IPS DF 6.9 (cell line): Measurements from ENCODE around the gene MLXIPL.
"Not testable (repeated sequence)": the region's sequence is repeated elsewhere in the genome, so short reads cannot be mapped to it uniquely, and the experiment has no call there.

ENCODE experiments used
- DNase-seq: peaks from one replicate; pipeline ENCODE4 v3.0.0-alpha.2; 2013; ENCODE audit warnings: low read depth, low spot score
- H3K27ac ChIP-seq: one replicate; pipeline ENCODE4 v1.5.1; 2013; ENCODE audit warnings: low read length, control low read depth
- H3K27me3 ChIP-seq: 2 replicates; pipeline ENCODE4 v1.6.1; 2013; ENCODE audit warnings: mild to moderate bottlenecking, low read length; ENCODE audit not compliant: control insufficient read depth, insufficient read depth
- H3K36me3 ChIP-seq: 2 replicates; pipeline ENCODE4 v1.6.1; 2013; ENCODE audit warnings: low read length; ENCODE audit not compliant: control insufficient read depth, insufficient read depth
- H3K4me1 ChIP-seq: 2 replicates; pipeline ENCODE4 v1.6.1; 2013; ENCODE audit warnings: low read length; ENCODE audit not compliant: control insufficient read depth, insufficient read depth
- H3K4me3 ChIP-seq: 2 replicates; pipeline ENCODE4 v1.5.1; 2013; ENCODE audit warnings: mild to moderate bottlenecking, low read length
- H3K9me3 ChIP-seq: 2 replicates; pipeline ENCODE4 v1.6.1; 2013; ENCODE audit warnings: low read length, inconsistent platforms; ENCODE audit not compliant: control insufficient read depth, insufficient read depth
- WGBS: extraction: QIAGEN DNeasy Blood & Tissue Kit; methylation state at CpG from one replicate; pipeline ENCODE4 v1.1.7; 2013; ENCODE audit warnings: mixed read lengths, missing lambda C conversion rate; ENCODE audit not compliant: insufficient read length, insufficient coverage; 5-methylcytosine and 5-hydroxymethylcytosine counted together

MLXIPL gene

DNA sequence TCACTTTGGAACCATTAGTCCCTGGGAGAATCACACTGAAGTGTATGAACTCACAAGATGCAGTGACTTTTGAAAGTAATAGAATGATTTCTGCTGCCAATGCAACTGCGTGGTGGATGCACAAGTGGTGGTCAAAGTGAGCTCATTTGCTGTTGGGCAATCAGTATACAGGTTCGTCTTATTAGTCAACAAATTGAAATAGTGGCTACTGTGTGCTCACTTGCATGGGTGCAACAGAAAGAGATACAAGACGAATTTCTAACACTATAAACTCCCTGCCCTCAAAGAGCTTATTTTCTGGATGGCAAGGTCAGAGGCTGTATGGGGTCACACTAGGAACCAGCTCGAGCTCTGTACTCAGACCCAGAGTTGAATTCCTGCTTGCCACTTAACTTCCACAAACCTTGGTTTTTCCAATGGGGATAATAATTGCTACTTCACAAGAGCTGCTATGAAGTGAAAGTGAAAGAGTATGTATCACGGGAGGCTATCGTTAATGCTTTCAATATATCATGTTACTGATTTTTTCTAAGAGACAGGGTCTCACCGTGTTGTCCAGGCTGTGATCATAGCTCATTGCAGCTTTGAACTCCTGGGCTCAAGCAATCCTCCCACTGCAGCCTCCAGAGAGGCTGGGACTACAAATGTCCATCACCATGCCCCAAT is 58.5 kb downstream of the MLXIPL start:
- no peak for DNase-seq
- H3K4me3 ChIP-seq = no peak overlapping the region
- no peaks in the 10 kb centered on the region for H3K9me3 ChIP-seq
- peaks cover 1% of the 10 kb centered on the region; the same call in 1 of the 2 replicates for H3K4me1 ChIP-seq
- H3K27ac ChIP-seq = no peak overlapping the region
- peaks cover 6% of the 10 kb centered on the region for H3K36me3 ChIP-seq
- H3K27me3 ChIP-seq = no peaks in the 10 kb centered on the region
- no CpG with 5 or more reads among the region's 7 CpGs for WGBS

- H3K27me3 ChIP-seq = no peaks in the 10 kb centered on the region
- peaks cover 1% of the 10 kb centered on the region; the same call in 1 of the 2 replicates for H3K4me1 ChIP-seq
- H3K4me3 ChIP-seq = no peak overlapping the region
- no peak overlapping the region for H3K27ac ChIP-seq
- H3K36me3 ChIP-seq = no peaks in the 10 kb centered on the region
- DNase-seq = no peak
- WGBS = no CpG with 5 or more reads among the region's 11 CpGs
- no peaks in the 10 kb centered on the region for H3K9me3 ChIP-seq
These were observed 64.0 kb downstream of the MLXIPL start for GRCh38 chr7:73560109-73560835.

GRCh38 chr7:73557397-73558257 is 66.7 kb downstream of the MLXIPL start, which contains the start of gene BCL7B:
BCL7B (minus strand) TSS chr7:73557690; CDS start chr7:73557578, 112 bp downstream.
- Histone ChIP-seq H3K4me1 (no peaks in the 10 kb centered on the region), H3K4me3 (peak within 1 kb of the TSS; percentile 84; the same call in 1 of the 2 replicates), H3K27me3 (no peaks in the 10 kb centered on the region), H3K27ac (no peak within 1 kb of the TSS), H3K9me3 (no peaks in the 10 kb centered on the region), H3K36me3 (no peaks in the 10 kb centered on the region)
- WGBS = no CpG with 5 or more reads among the region's 83 CpGs
- peak; percentile 27 for DNase-seq

DNA sequence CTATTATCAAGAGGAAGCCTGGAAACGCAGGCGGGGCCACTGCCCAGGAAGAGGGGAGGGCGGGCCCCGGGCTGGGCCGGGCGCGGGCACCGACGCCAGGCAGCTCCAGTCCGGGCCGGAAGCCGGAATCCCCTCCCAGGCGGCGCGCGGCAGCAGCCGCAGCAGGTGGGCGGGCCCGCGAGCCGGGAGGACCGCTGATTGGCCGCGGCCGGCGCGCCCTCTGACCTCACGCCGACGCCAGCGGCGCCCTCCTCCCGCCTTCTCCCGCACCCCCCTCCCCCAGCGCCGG is 67.3 kb downstream of the MLXIPL start:
- H3K27ac ChIP-seq = no peak overlapping the region
- WGBS = no CpG with 5 or more reads among the region's 36 CpGs

DNA sequence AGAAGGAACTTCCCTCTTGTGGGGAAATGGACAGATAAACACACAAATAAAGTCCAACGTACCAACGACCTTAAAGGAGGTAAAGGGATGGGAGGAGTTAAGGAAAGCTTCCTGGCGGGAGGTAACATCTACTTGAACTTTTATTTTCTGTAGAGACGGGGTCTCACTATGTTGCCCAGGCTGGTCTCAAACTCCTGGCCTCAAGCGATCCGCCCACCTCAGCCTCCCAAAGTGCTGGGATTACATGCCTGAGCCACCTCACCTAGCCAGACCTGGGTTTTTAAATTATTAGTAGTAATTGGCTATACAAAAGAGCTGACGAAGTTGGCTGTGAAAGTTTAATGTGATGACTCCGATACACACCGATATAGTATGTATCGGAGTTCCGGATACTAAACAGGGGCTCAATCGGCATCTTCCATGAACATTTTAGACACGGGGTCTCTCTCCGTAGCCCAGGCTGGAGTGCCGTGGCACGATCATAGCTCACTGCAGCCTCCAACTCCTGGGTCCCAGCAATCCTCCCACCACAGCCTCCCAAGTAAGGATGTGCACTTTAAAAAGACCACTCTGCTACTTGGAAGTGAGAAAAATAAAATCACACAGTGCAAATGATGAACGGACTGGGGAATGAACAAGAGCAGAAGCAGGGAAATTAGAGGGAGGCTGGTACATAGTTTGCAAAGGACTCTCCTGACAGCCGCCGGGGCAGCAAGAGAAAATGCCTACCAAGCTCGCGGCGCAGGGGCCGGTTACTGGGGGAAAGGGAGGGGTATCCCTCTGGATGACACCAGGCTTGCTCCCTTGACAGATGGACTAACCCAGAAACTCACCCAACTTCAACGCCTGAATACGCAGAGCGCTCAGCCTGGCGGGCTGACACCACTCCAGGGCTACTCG is 67.9 kb downstream of the MLXIPL start:
- H3K9me3 ChIP-seq = no peaks in the 10 kb centered on the region
- no peaks in the 10 kb centered on the region for H3K4me1 ChIP-seq
- WGBS = no CpG with 5 or more reads among the region's 28 CpGs
- no peaks in the 10 kb centered on the region for H3K27me3 ChIP-seq
- no peaks in the 10 kb centered on the region for H3K36me3 ChIP-seq
- H3K27ac ChIP-seq = no peak overlapping the region
- peak overlapping the region; percentile 84; the same call in 1 of the 2 replicates for H3K4me3 ChIP-seq
- no peak for DNase-seq

More for the DNA sequence above, 67.3 kb downstream of the MLXIPL start:
- no peaks in the 10 kb centered on the region for H3K36me3 ChIP-seq
- DNase-seq = peak; percentile 78
- peak overlapping the region; percentile 84; the same call in 1 of the 2 replicates for H3K4me3 ChIP-seq
- H3K9me3 ChIP-seq = no peaks in the 10 kb centered on the region
- H3K4me1 ChIP-seq = no peaks in the 10 kb centered on the region
- H3K27me3 ChIP-seq = no peaks in the 10 kb centered on the region

GRCh38 chr7:73555411-73555982 is 68.8 kb downstream of the MLXIPL start:
- no CpG with 5 or more reads among the region's 6 CpGs for WGBS
- H3K9me3 ChIP-seq = no peaks in the 10 kb centered on the region
- no peaks in the 10 kb centered on the region for H3K27me3 ChIP-seq
- H3K4me1 ChIP-seq = no peaks in the 10 kb centered on the region
- no peaks in the 10 kb centered on the region for H3K36me3 ChIP-seq
- no peak overlapping the region for H3K4me3 ChIP-seq
- DNase-seq = no peak
- no peak overlapping the region for H3K27ac ChIP-seq

DNA sequence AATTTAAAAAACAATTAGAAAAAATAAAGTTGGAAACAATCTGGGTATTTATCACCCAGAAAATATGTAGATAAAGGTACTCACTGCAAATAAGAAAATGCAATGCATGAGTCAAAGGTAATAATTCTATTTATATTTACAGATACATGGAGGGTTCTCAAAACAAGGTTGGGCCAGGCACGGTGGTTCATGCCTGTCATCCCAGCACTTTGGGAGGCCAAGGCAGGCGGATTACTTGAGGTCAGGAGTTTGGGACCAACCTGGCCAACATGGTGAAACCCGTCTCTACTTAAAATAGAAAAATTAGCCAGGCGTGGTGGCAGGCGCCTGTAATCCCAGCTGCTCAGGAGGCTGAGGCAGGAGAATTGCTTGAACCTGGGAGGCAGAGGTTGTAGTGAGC is 74.2 kb downstream of the MLXIPL start:
- no CpG with 5 or more reads among the region's 5 CpGs for WGBS
- not testable (repeated sequence) for H3K36me3 ChIP-seq, H3K27me3 ChIP-seq, H3K9me3 ChIP-seq, H3K4me3 ChIP-seq, DNase-seq, H3K4me1 ChIP-seq, H3K27ac ChIP-seq

GRCh38 chr7:73549176-73549575 is 75.1 kb downstream of the MLXIPL start:
- no peaks in the 10 kb centered on the region for H3K36me3 ChIP-seq
- WGBS = no CpG with 5 or more reads among the region's 4 CpGs
- no peak overlapping the region for H3K27ac ChIP-seq

GRCh38 chr7:73547841-73548240 is 76.5 kb downstream of the MLXIPL start:
- H3K9me3 ChIP-seq = no peaks in the 10 kb centered on the region
- no peaks in the 10 kb centered on the region for H3K27me3 ChIP-seq
- H3K4me1 ChIP-seq = no peaks in the 10 kb centered on the region
- DNase-seq = no peak
- no peak overlapping the region for H3K4me3 ChIP-seq
- no peaks in the 10 kb centered on the region for H3K36me3 ChIP-seq
- no CpG with 5 or more reads among the region's 9 CpGs for WGBS
- no peak overlapping the region for H3K27ac ChIP-seq

More at GRCh38 chr7:73549176-73549575, 75.1 kb downstream of the MLXIPL start:
- no peak for DNase-seq
- Histone ChIP-seq H3K4me1 (no peaks in the 10 kb centered on the region), H3K27me3 (no peaks in the 10 kb centered on the region), H3K4me3 (no peak overlapping the region), H3K9me3 (no peaks in the 10 kb centered on the region)
